HG02763 (cell line): ENCODE data around the gene ADAP2.
"Not testable (repeated sequence)": the region's sequence is repeated elsewhere in the genome, so short reads cannot be mapped to it uniquely, and the experiment has no call there.

Source experiments
- ATAC-seq: cut with Tn5 transposase; IDR thresholded peaks from one replicate; pipeline ENCODE4 v1.9.1; 2021; ENCODE audit warnings: mild to moderate bottlenecking, moderate library complexity; ENCODE audit not compliant: unreplicated experiment

ADAP2 gene

GRCh38 chr17:30921544-30922196 is at the start of gene ADAP2:
ADAP2 (plus strand) TSS chr17:30921945; CDS start chr17:30922015, 70 bp downstream.
- no peak for ATAC-seq

GRCh38 chr17:30886187-30886586 is 35.6 kb upstream of the ADAP2 start:
- ATAC-seq: no peak

DNA sequence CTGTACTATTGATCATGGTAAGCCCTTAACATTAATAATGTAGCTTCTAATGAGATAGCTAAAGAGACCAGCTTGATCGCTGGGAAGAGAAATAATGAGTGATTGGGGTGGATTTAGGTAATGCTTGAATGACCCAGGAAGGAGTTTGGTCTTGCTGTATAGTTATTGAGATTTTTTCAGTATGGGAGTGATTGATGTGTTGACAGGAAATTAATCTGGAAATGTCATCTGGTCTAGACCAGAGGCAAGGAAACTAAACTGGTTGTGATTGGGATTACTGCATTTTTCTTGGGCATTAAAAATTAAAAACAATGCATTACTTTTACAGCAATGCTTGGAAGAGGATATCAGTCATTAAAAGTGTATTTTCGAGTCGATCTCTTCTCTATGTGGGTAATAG is 27.5 kb upstream of the ADAP2 start:
- no peak for ATAC-seq

GRCh38 chr17:30897311-30897710 is 24.4 kb upstream of the ADAP2 start:
- ATAC-seq: no peak

- ATAC-seq: peak; percentile 14
Measured at GRCh38 chr17:30905742-30906100, 16.0 kb upstream of the ADAP2 start.

DNA sequence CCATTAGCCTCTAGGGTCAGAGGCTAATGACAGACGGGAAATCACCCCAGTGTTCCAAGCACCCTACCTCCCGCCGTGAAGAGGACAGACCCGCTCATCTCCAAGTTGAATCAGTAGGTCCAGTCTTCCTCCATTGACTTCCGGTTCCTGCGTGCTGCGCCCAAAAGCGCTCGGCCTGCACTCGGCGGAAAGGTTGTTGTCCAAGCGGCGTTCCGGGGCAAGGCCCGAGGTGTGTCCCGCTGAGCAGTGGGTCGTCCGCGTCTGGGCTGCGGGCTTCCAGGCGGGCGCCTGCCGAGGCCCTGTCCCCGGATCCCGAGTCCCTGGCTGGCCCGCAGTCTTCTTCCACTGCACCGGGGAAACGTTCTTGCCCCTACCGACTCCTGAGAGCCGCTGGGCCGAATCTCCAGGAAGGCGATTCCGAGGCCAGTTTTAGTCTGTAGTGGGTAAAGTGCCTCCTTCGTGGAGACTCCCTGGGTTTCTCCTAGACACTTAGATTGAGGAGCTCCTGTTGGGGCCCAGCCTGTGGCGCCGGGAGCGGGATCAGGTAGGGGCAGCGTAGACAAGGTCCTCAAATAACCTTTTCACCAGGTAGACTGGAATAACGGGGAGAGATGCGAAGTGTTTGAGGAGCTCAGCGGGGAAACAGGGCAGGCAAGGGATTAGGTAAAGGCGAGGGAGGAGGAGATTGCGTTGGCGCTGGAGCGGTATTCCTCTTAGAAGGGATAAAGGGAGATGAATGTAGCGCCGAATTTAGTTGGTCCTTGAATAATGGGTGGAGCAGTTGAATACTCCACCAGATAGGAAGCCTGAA is 15.4 kb upstream of the ADAP2 start, which contains the start of gene TEFM:
TEFM (minus strand) TSS at position 138 of the 811 bp plus-strand sequence; CDS start at position 98, 40 bp downstream.
- ATAC-seq: peak; percentile 91

GRCh38 chr17:30908717-30909420 is 12.9 kb upstream of the ADAP2 start:
- no peak for ATAC-seq

DNA sequence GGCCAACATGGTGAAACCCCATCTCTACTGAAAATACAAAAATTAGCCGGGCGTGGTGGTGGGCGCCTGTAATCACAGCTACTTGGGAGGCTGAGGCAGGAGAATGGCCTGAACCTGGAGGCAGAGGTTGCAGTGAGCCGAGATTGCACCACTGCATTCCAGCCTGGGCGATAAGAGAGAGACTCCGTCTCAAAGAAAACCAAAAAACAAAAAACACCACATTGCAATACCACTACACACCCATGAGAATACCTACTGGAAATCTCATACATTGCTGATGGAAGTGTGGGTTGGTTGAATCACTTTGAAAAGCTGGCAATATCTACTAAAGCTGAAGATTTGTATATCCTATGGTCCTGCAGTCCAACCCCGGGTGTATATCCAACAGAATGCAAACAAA is 11.6 kb upstream of the ADAP2 start:
- not testable (repeated sequence) for ATAC-seq

DNA sequence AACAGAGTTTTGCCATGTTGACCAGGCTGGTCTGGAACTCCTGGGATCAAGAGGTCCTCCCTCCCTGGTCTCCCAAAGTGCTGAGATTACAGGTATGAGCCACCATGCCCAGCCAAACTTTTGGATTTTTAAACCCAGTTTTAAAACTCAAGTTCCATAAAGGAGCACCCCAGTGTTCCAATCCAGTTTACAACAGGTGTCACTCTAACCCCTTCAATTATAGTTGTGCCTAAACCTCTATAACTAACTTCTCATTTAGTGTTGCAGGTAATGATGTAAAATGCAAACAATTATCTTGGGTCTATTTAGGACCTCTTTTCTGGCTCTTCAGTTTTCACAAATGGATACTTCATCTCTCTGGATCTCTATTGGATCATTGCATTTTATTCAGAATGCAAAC is 7.8 kb upstream of the ADAP2 start:
- ATAC-seq: no peak

GRCh38 chr17:30915833-30916611 is 5.7 kb upstream of the ADAP2 start:
- no peak for ATAC-seq

- no peak for ATAC-seq
Measured at GRCh38 chr17:30917050-30917449, 4.7 kb upstream of the ADAP2 start.

DNA sequence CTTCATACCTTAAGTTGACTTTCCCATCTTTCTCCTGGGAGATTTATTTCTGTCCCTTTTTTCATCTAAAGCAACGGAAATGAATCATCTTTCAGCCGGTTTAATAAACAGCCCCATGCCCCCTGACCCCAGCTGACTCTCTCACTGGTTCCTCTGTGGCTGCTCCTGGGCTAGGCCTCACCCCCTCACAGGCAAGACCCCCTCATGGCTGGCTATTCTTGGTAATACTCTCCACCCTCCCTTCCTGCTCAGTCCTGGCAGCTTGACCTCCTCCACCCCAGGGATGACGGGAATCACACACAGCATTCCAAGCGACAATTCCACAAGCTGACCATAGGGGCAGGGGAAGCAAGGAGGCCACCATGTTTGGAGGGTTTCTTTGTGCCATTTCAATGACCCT is 1.5 kb upstream of the ADAP2 start:
- ATAC-seq: no peak

DNA sequence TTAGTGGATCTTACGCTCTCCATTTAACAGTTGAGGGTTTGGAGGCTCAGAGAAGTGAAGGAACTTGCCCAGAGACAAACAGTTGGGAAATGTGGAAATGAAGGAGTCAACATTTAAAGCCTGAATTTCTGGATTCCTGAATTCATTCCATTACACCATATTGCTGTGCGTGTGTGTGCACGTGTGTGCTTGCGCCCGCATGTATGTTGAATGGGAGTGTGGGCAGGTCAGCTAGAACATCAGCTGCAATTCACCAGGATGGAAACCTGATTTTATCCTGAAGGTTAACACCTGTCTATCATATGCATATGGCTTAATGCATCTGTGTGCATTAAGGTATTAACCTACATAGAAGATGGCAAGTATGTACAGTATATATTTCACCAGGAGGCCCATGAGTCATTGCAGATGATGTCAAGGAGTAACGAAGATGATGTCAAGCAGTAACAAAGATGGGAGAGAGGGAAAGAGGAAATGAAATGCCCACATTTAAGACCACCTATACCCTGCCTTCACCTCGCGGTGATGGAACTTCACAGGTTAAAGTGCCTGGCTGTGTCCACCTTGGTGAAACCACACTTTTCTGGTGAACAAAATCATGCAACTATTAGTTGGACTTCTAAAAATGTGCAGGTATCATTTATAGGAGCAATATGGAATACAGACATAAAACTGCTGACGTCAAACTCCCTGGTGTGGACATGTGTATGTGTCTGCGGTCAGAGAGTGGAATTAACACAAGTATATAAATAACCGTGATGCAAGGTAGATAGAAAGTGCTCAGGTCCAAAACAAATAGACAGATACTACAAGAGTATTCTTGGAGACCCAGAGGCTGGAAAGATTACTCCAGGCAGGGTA is 832 bp upstream of the ADAP2 start:
- ATAC-seq: no peak

DNA sequence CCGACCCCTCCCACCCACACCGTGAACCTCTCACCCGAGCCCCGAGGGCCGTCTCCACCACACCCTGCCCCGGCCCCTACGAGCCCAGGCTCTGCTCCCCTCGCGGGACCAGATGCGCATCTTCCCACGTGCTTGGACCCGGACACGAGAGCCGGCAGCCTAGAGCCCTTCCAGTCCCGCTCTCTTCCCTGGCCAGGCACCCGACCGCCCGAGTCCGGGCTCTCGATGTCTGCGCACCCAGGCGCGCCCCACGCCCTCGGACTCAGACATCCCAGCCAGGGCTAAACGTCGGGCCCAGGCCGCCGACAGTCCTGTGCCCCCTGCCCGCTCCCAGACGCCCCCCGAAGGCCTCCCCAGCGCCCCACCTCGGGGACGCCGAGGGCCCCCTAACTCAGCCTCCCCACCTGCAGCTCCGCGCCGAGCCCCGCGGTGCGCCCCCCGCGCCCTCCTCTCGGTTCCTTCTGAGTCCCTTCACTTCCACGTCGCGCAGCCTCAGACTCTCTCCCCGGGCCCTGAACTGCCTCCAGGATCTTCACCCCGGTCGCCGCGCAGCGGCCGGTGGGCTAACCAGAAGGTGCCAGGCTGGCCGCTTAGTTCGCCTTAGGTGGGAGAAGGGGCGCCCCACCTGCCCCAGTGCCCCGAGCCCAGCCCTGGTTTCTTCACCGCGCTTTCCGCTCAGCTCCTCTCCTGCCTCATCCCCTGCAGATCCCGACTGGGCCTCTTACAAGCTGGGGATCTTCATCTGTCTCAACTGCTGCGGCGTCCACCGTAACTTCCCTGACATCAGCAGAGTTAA is 688 bp downstream of the ADAP2 start:
- ATAC-seq: no peak

- no peak for ATAC-seq
Measured at GRCh38 chr17:30924341-30924740, 2.6 kb downstream of the ADAP2 start.

DNA sequence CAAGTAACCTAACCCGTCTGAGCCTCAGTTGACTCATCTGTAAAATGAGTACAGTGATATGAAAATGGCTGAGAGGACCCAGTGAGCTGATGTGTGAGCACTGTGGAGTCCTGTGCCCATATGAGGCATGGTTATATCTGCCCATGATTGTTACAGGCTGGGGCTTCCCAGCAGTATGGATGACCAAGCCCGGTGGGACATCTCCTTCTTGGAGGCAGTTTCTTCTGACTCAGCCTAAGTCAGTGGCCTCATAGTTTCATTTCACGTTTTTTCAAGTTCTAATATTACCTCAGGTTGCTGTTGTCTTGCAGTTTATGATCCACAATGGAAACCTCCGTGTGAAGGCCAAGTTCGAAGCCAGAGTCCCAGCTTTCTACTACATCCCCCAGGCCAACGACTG is 4.8 kb downstream of the ADAP2 start:
- ATAC-seq: no peak

DNA sequence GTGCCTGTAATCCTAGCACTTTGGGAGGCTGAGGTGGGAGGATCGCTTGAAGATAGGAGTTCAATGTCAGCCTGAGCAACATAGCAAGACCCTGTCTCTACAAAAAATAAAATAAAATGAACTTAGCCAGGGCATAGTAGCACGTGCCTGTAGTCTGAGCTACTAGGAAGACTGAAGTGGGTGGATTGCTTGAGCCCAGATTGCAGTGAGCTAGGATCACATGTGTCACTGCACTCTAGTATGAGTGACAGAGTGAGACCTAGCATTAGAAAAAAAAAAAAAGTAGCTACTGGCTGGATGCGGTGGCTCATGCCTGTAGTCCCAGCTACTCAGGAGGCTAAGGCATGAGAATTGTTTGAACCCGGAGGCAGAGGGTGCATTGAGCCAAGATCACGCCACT is 6.0 kb downstream of the ADAP2 start:
- no peak for ATAC-seq

DNA sequence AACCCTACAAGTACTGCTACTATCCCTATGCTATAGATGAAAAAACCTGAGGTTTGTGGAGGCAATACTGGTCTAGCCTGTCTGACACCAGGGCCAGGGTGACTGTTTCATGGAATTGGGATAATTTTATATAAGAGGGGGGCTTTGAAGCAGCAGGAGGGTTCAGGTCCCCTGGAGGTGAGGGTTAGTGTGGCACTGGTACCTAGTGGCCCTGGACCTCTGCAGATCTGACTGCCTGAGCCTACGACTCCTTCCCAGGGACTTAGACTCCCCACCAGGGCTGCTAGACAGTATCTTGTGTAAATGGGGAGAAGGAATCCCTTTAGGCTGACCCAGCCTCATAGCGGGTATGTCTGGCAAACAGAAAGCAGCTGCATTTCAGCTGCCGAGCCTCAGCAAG is 6.8 kb downstream of the ADAP2 start:
- no peak for ATAC-seq

GRCh38 chr17:30929081-30929633 is 7.4 kb downstream of the ADAP2 start:
- ATAC-seq: no peak
